GM23338 (cell line): ENCODE measurements around the gene OR2AG2. TPM values are rescaled to one million over a fixed set of nuclear protein-coding genes. Genes with fewer than 3 reads are reported as not detected.

ENCODE experiments used
- ATAC-seq: fragments of 200-7000 bp; cut with Tn5 transposase; 3 replicates; pipeline ENCODE4 v1.9.1; 2020
- DNase-seq: peaks from one replicate; pipeline ENCODE4 v3.0.0-alpha.2; 2015; ENCODE audit warnings: low spot score
- H2AFZ ChIP-seq: fragments of 200-600 bp; sonication (generic); 2 replicates; pipeline ENCODE4 v1.8.0; 2016; ENCODE audit warnings: antibody characterized with exemption, mild to moderate bottlenecking, moderate library complexity
- H3F3A ChIP-seq: fragments of 200-600 bp; sonication (generic); replicated peaks from 2 replicates; pipeline ENCODE4 v1.8.0; 2017; ENCODE audit warnings: antibody characterized with exemption, mixed run types, low read depth
- H3K27ac ChIP-seq: fragments of 200-600 bp; sonication (generic); 2 replicates; pipeline ENCODE4 v1.6.1; 2016; ENCODE audit warnings: low read depth
- H3K27me3 ChIP-seq: fragments of 200-600 bp; sonication (generic); 2 replicates; pipeline ENCODE4 v1.8.0; 2016; ENCODE audit warnings: mild to moderate bottlenecking, mixed run types, moderate library complexity; ENCODE audit not compliant: insufficient read depth
- H3K36me3 ChIP-seq: fragments of 200-600 bp; sonication (generic); 2 replicates; pipeline ENCODE4 v1.8.0; 2016; ENCODE audit warnings: mild to moderate bottlenecking; ENCODE audit not compliant: insufficient read depth
- H3K4me1 ChIP-seq: fragments of 200-600 bp; sonication (generic); 2 replicates; pipeline ENCODE4 v1.8.0; 2016; ENCODE audit warnings: mild to moderate bottlenecking, moderate library complexity; ENCODE audit not compliant: insufficient read depth
- H3K4me2 ChIP-seq: fragments of 200-600 bp; sonication (generic); 2 replicates; pipeline ENCODE4 v1.7.1; 2017; ENCODE audit warnings: mixed run types
- H3K4me3 ChIP-seq: fragments of 200-600 bp; sonication (generic); 2 replicates; pipeline ENCODE4 v1.6.1; 2016; ENCODE audit warnings: mixed run types
- H3K79me2 ChIP-seq: fragments of 200-600 bp; sonication (generic); replicated peaks from 2 replicates; pipeline ENCODE4 v1.8.0; 2017; ENCODE audit warnings: mild to moderate bottlenecking; ENCODE audit not compliant: insufficient read depth
- H3K9me2 ChIP-seq: fragments of 200-600 bp; sonication (generic); 2 replicates; pipeline ENCODE4 v1.8.0; 2017; ENCODE audit not compliant: insufficient read depth
- H4K20me1 ChIP-seq: fragments of 200-600 bp; sonication (generic); replicated peaks from 2 replicates; pipeline ENCODE4 v1.8.0; 2017; ENCODE audit warnings: mild to moderate bottlenecking; ENCODE audit not compliant: insufficient read depth
- H3K27ac Mint-ChIP-seq: 2 replicates; pipeline ENCODE4 v1.8.0; 2020; ENCODE audit warnings: inconsistent platforms, mild to moderate bottlenecking, moderate library complexity, mixed read lengths
- H3K27me3 Mint-ChIP-seq: 3 replicates; pipeline ENCODE4 v1.8.0; 2022; ENCODE audit warnings: low read depth, mild to moderate bottlenecking, moderate library complexity, mixed read lengths, inconsistent platforms; ENCODE audit not compliant: insufficient read depth, poor library complexity
- H3K36me3 Mint-ChIP-seq: 3 replicates; pipeline ENCODE4 v1.8.0; 2021; ENCODE audit warnings: low read depth, mild to moderate bottlenecking, inconsistent platforms, moderate library complexity, mixed read lengths
- H3K4me1 Mint-ChIP-seq: 3 replicates; pipeline ENCODE4 v1.8.0; 2020; ENCODE audit warnings: mild to moderate bottlenecking, inconsistent platforms, mixed read lengths
- H3K4me3 Mint-ChIP-seq: 3 replicates; pipeline ENCODE4 v1.8.0; 2021; ENCODE audit warnings: moderate library complexity, mild to moderate bottlenecking, inconsistent platforms, mixed read lengths
- H3K9me3 Mint-ChIP-seq: 3 replicates; pipeline ENCODE4 v1.8.0; 2020; ENCODE audit warnings: moderate library complexity, mild to moderate bottlenecking, inconsistent platforms, mixed read lengths
- CREB1 ChIP-seq: fragments of 250-450 bp; sonication (Bioruptor Pico); IDR thresholded peaks from 2 replicates; pipeline ENCODE4 v1.5.0; 2020; ENCODE audit warnings: low read depth, mild to moderate bottlenecking, moderate library complexity
- EZH2 ChIP-seq: fragments of 200-600 bp; sonication (generic); IDR thresholded peaks from one replicate; pipeline ENCODE4 v1.8.0; 2017; ENCODE audit warnings: antibody characterized with exemption, mild to moderate bottlenecking, low read depth; ENCODE audit not compliant: unreplicated experiment
- EZH2phosphoT487 ChIP-seq: fragments of 200-600 bp; sonication (generic); IDR thresholded peaks from one replicate; pipeline ENCODE4 v1.8.1; 2018; ENCODE audit warnings: antibody characterized with exemption; ENCODE audit not compliant: unreplicated experiment
- NANOG ChIP-seq: IDR thresholded peaks from 2 replicates; pipeline ENCODE4 v1.6.1; 2016; ENCODE audit warnings: antibody characterized with exemption, borderline replicate concordance
- STAT1 ChIP-seq: IDR thresholded peaks from one replicate; pipeline ENCODE4 v1.6.1; 2016; ENCODE audit warnings: antibody characterized with exemption; ENCODE audit not compliant: unreplicated experiment
- ZNF331 ChIP-seq: fragments of 250-450 bp; sonication (Bioruptor Pico); IDR thresholded peaks from 2 replicates; pipeline ENCODE4 v1.5.0; 2020; ENCODE audit warnings: low read depth, mild to moderate bottlenecking, moderate library complexity
- polyA plus RNA-seq: library from polyadenylated mRNA; unstranded; fragments of >200 nt; fragmentation: Nextera tagmentation; extraction: Ambion mirVana; gene quantifications from 2 replicates; pipeline ENCODE4 v1.2.1, GENCODE V29; 2016
- total RNA-seq: library from RNA; depleted of rRNA; stranded (reverse); fragments of >200 nt; shearing (Covaris generic); gene quantifications from 2 replicates; pipeline ENCODE4 v1.2.3, GENCODE V29; 2014
- TF ChIP-seq, protein P1 (sequence below): IDR thresholded peaks from one replicate; pipeline ENCODE4 v1.6.1; 2018; ENCODE audit warnings: antibody characterized with exemption; ENCODE audit not compliant: unreplicated experiment
- TF ChIP-seq, protein P2 (sequence below): IDR thresholded peaks from 2 replicates; pipeline ENCODE4 v1.6.1; 2016; ENCODE audit warnings: antibody characterized with exemption
- TF ChIP-seq, protein P3 (sequence below), 2 experiments: fragments of 200-600 bp in 1 of 2; sonication (generic) in 1 of 2; conservative IDR thresholded peaks; 2 replicates each; pipeline versions ENCODE4 v1.5.1 to v1.6.1; 2016 to 2017; ENCODE audit warnings: antibody characterized with exemption in 2 of 2, low read depth in 2 of 2, mild to moderate bottlenecking in 2 of 2, moderate library complexity in 1 of 2

OR2AG2 gene
- total and polyA plus RNA-seq, 2 experiments from 2014 or later: 0.11 to 0.45 TPM

DNA sequence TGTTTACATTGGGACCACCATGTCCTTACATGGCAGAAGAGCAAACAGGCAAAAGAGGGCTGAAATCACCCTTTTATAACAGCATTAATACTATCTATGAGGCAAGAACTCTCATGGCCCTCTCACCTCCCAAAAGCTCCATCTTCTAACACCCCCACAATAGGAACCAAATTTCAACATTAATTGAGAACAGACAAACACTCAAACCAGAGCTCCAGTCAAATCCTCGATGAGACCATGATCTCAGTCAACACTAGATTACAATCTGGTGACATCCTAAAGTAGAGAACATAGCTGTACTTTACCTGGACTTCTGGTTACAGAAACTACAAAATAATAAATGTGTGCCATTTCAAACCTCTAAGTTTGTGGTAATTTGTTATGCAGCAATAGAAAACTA is 25.1 kb downstream of the OR2AG2 start:
- Histone ChIP-seq H3K27ac (no peak overlapping the region), H3K79me2 (no peaks in the 10 kb centered on the region), H3K4me3 (no peak overlapping the region), H2AFZ (no peak overlapping the region), H3K9me2 (peaks cover 7% of the 10 kb centered on the region; the same call in 1 of the 2 replicates), H3K4me1 (no peaks in the 10 kb centered on the region), H4K20me1 (no peaks in the 10 kb centered on the region), H3K4me2 (no peak overlapping the region), H3K27me3 (no peaks in the 10 kb centered on the region), H3K36me3 (no peaks in the 10 kb centered on the region), H3F3A (no peaks in the 10 kb centered on the region)
- H3K27me3 Mint-ChIP-seq: no peaks in the 10 kb centered on the region
- DNase-seq (no peak), ATAC-seq (no peak)
- TF ChIP-seq CREB1 (CRISPR knock-in tag) (no peak), EZH2 (no peak), NANOG (no peak), ZNF331 (no peak), EZH2phosphoT487 (no peak)
- TF ChIP-seq, protein P1, sequence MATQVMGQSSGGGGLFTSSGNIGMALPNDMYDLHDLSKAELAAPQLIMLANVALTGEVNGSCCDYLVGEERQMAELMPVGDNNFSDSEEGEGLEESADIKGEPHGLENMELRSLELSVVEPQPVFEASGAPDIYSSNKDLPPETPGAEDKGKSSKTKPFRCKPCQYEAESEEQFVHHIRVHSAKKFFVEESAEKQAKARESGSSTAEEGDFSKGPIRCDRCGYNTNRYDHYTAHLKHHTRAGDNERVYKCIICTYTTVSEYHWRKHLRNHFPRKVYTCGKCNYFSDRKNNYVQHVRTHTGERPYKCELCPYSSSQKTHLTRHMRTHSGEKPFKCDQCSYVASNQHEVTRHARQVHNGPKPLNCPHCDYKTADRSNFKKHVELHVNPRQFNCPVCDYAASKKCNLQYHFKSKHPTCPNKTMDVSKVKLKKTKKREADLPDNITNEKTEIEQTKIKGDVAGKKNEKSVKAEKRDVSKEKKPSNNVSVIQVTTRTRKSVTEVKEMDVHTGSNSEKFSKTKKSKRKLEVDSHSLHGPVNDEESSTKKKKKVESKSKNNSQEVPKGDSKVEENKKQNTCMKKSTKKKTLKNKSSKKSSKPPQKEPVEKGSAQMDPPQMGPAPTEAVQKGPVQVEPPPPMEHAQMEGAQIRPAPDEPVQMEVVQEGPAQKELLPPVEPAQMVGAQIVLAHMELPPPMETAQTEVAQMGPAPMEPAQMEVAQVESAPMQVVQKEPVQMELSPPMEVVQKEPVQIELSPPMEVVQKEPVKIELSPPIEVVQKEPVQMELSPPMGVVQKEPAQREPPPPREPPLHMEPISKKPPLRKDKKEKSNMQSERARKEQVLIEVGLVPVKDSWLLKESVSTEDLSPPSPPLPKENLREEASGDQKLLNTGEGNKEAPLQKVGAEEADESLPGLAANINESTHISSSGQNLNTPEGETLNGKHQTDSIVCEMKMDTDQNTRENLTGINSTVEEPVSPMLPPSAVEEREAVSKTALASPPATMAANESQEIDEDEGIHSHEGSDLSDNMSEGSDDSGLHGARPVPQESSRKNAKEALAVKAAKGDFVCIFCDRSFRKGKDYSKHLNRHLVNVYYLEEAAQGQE: no peak
- TF ChIP-seq, protein P2, sequence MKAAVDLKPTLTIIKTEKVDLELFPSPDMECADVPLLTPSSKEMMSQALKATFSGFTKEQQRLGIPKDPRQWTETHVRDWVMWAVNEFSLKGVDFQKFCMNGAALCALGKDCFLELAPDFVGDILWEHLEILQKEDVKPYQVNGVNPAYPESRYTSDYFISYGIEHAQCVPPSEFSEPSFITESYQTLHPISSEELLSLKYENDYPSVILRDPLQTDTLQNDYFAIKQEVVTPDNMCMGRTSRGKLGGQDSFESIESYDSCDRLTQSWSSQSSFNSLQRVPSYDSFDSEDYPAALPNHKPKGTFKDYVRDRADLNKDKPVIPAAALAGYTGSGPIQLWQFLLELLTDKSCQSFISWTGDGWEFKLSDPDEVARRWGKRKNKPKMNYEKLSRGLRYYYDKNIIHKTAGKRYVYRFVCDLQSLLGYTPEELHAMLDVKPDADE: no peak
- no peaks in the 10 kb centered on the region for H3K36me3 Mint-ChIP-seq
- H3K9me3 Mint-ChIP-seq: no peaks in the 10 kb centered on the region
- no peak overlapping the region for H3K4me3 Mint-ChIP-seq
- H3K4me1 Mint-ChIP-seq: no peaks in the 10 kb centered on the region
- no peak overlapping the region for H3K27ac Mint-ChIP-seq

DNA sequence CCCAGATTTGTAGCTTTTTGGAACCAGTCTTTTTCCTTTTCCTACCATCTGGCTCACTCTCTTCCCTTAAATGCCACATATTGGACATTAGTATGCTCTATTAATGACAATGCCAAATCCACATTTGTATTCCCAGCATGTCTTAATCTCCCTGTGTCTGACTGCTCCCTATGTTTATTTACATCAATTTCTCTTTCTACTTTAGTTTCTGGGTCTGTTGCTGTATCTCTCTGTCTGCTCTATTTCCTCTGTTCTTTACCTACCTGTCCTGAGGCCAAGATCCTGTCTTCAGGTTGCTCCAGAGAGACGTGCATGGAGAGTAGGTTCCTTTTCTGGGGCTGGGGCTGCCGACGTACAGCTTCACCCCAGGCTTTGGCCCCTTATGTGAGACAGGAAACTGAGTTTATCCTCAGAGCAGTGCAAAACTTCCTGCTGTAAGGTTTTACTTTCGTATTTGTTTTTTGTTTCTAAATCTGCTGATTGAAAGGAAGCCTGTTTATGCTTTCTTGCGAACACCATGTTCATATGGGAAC is 25.6 kb downstream of the OR2AG2 start:
- Mint-ChIP-seq H3K36me3 (no peaks in the 10 kb centered on the region), H3K4me1 (no peaks in the 10 kb centered on the region), H3K27ac (no peak overlapping the region), H3K9me3 (no peaks in the 10 kb centered on the region), H3K27me3 (no peaks in the 10 kb centered on the region), H3K4me3 (no peak overlapping the region)
- ATAC-seq: no peak
- Histone ChIP-seq H3K79me2 (no peaks in the 10 kb centered on the region), H3K9me2 (peaks cover 7% of the 10 kb centered on the region; the same call in 1 of the 2 replicates), H2AFZ (no peak overlapping the region), H3K27me3 (no peaks in the 10 kb centered on the region), H3K36me3 (no peaks in the 10 kb centered on the region), H3K4me3 (no peak overlapping the region), H3K27ac (no peak overlapping the region), H3K4me1 (no peaks in the 10 kb centered on the region), H3K4me2 (no peak overlapping the region), H4K20me1 (no peaks in the 10 kb centered on the region), H3F3A (no peaks in the 10 kb centered on the region)
- no peak for DNase-seq
- TF ChIP-seq, protein P3, sequence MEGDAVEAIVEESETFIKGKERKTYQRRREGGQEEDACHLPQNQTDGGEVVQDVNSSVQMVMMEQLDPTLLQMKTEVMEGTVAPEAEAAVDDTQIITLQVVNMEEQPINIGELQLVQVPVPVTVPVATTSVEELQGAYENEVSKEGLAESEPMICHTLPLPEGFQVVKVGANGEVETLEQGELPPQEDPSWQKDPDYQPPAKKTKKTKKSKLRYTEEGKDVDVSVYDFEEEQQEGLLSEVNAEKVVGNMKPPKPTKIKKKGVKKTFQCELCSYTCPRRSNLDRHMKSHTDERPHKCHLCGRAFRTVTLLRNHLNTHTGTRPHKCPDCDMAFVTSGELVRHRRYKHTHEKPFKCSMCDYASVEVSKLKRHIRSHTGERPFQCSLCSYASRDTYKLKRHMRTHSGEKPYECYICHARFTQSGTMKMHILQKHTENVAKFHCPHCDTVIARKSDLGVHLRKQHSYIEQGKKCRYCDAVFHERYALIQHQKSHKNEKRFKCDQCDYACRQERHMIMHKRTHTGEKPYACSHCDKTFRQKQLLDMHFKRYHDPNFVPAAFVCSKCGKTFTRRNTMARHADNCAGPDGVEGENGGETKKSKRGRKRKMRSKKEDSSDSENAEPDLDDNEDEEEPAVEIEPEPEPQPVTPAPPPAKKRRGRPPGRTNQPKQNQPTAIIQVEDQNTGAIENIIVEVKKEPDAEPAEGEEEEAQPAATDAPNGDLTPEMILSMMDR (conservative IDR thresholded peaks at IDR 0.05; ENCODE audit: low read depth in 2 of 2): no peak
- TF ChIP-seq STAT1: no peak
